Stimulated activated CD8-positive, alpha-beta memory T cell treated with anti-CD3 and anti-CD28 coated beads, Interleukin-12 subunit alpha, Interleukin-12 subunit beta, amount 100 ng/mL, for 24 hours (primary cell): ENCODE data around the gene PIK3R3.

Experiments
- DNase-seq: peaks from one replicate; pipeline ENCODE4 v3.0.0-alpha.2; 2020; ENCODE audit errors: extremely low read depth

The PIK3R3 gene

GRCh38 chr1:46026531-46026930 is 105.9 kb downstream of the PIK3R3 start:
- DNase-seq = no peak

GRCh38 chr1:46021046-46021996 is 111.1 kb downstream of the PIK3R3 start:
- no peak for DNase-seq

- no peak for DNase-seq
Measured at GRCh38 chr1:46020010-46020409, 112.4 kb downstream of the PIK3R3 start.

- DNase-seq = no peak
Measured at GRCh38 chr1:46019348-46019747, 113.1 kb downstream of the PIK3R3 start.

- no peak for DNase-seq
Measured at GRCh38 chr1:46017876-46018503, 114.4 kb downstream of the PIK3R3 start.

GRCh38 chr1:46013581-46013980 is 118.8 kb downstream of the PIK3R3 start:
- no peak for DNase-seq

- no peak for DNase-seq
Measured at GRCh38 chr1:46012236-46012635, 120.2 kb downstream of the PIK3R3 start.

GRCh38 chr1:46011121-46011695 is 121.2 kb downstream of the PIK3R3 start:
- no peak for DNase-seq

GRCh38 chr1:46010611-46011010 is 121.8 kb downstream of the PIK3R3 start:
- no peak for DNase-seq

GRCh38 chr1:46008585-46008984 is 123.8 kb downstream of the PIK3R3 start:
- no peak for DNase-seq

GRCh38 chr1:46005594-46005993 is 126.8 kb downstream of the PIK3R3 start:
- DNase-seq = no peak

GRCh38 chr1:46004492-46004891 is 127.9 kb downstream of the PIK3R3 start:
- no peak for DNase-seq

- no peak for DNase-seq
Measured at GRCh38 chr1:46003315-46003714, 129.1 kb downstream of the PIK3R3 start.

- DNase-seq = no peak
Measured at GRCh38 chr1:46002551-46003150, 129.8 kb downstream of the PIK3R3 start.

- no peak for DNase-seq
Measured at GRCh38 chr1:46001081-46001785, 131.2 kb downstream of the PIK3R3 start.

- no peak for DNase-seq
Measured at GRCh38 chr1:45999507-45999906, 132.9 kb downstream of the PIK3R3 start.

- no peak for DNase-seq
Measured at GRCh38 chr1:45998020-45998617, 134.3 kb downstream of the PIK3R3 start.

GRCh38 chr1:45995298-45995697 is 137.1 kb downstream of the PIK3R3 start:
- DNase-seq = no peak

GRCh38 chr1:45994423-45994822 is 138.0 kb downstream of the PIK3R3 start:
- DNase-seq = no peak
